ENCODE results near the gene PLXNA4.

DNA sequence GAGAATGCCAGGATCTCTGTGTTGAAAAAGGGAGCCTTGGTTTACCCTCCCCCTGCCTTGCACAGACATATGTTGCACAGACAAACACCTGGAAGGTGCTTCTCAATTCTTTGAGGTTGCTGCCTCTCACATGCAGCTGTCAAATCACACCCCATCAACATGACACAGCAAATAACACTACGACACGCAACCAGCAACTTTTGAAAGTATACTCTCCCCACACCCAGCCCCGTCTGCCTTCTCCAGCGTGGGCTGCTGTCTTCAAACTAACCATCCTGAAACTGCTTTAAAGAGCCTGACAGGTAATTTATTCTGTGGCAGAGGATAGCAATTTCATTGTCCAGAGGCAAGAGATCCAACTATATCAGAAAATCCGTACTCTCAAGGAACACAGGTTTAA is 136.1 kb downstream of the PLXNA4 start:
- TF ChIP-seq, protein P1, sequence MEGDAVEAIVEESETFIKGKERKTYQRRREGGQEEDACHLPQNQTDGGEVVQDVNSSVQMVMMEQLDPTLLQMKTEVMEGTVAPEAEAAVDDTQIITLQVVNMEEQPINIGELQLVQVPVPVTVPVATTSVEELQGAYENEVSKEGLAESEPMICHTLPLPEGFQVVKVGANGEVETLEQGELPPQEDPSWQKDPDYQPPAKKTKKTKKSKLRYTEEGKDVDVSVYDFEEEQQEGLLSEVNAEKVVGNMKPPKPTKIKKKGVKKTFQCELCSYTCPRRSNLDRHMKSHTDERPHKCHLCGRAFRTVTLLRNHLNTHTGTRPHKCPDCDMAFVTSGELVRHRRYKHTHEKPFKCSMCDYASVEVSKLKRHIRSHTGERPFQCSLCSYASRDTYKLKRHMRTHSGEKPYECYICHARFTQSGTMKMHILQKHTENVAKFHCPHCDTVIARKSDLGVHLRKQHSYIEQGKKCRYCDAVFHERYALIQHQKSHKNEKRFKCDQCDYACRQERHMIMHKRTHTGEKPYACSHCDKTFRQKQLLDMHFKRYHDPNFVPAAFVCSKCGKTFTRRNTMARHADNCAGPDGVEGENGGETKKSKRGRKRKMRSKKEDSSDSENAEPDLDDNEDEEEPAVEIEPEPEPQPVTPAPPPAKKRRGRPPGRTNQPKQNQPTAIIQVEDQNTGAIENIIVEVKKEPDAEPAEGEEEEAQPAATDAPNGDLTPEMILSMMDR (IDR thresholded peaks at IDR 0.05; ENCODE audit: low read length): no peak
- no peak for TF ChIP-seq EZH2 (IDR thresholded peaks at IDR 0.05; ENCODE audit: borderline replicate concordance, low read length)
